Measurements from ENCODE around the gene BAHD1. TPM values are rescaled to one million over a fixed set of nuclear protein-coding genes. Genes with fewer than 3 reads are reported as not detected.

BAHD1 gene
- total and polyA plus RNA-seq, 2 experiments from 2014 or later: 13.9 to 17.2 TPM

DNA sequence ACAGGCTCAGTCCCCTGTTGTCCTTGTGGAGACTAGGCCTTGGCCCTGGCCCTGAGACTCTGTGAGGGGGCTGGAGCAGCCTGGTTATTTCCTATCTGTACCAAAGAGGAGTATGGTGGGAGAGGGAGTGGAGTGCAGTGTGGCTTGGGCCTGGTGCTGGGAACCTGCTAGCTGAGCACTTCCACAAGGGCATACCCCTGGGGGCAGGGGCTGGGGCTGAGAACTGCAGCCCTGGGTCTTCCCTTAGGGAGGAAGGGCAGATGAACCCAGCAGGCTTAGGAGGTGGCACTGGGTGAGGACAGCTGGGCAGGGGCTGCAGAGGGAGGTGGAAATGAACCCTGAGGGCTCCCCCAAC lies 26.5 kb downstream of the BAHD1 start:
- Histone ChIP-seq H2AFZ (no peak overlapping the region), H3K4me1 (ENCODE audit: insufficient read depth) (peaks cover 12% of the 10 kb centered on the region), H3K36me3 (replicated peaks; ENCODE audit: insufficient read depth, low read depth) (no peaks in the 10 kb centered on the region), H4K20me1 (ENCODE audit: insufficient read depth, poor library complexity, severe bottlenecking) (no peaks in the 10 kb centered on the region), H3K4me2 (no peak overlapping the region), H3K9me2 (replicated peaks; ENCODE audit: insufficient read depth) (no peaks in the 10 kb centered on the region), H3K79me2 (peaks cover 3% of the 10 kb centered on the region), H3K4me3 (no peak overlapping the region), H3K27ac (no peak overlapping the region), H3K27me3 (no peaks in the 10 kb centered on the region), H3K9me3 (ENCODE audit: low read depth) (no peaks in the 10 kb centered on the region)
- TF ChIP-seq CTCF (IDR thresholded peaks at IDR 0.05; ENCODE audit: poor library complexity) (no peak), EZH2phosphoT487 (IDR thresholded peaks at IDR 0.05; ENCODE audit: low read depth, severe bottlenecking, unreplicated experiment) (no peak), EZH2 (IDR thresholded peaks at IDR 0.05; ENCODE audit: borderline replicate concordance) (no peak)
- no peak for DNase-seq (ENCODE audit: low spot score)

GRCh38 chr15:40468898-40469331 lies 28.2 kb downstream of the BAHD1 start:
- WGBS (ENCODE audit: low lambda C conversion rate, missing lambda C conversion rate): 91% methylated on average over 4 of the region's 4 CpGs

GRCh38 chr15:40469776-40470390 lies 29.1 kb downstream of the BAHD1 start:
- Histone ChIP-seq H3K9me2 (replicated peaks; ENCODE audit: insufficient read depth) (no peaks in the 10 kb centered on the region), H3K36me3 (replicated peaks; ENCODE audit: insufficient read depth, low read depth) (no peaks in the 10 kb centered on the region), H3K27ac (peak overlapping the region; percentile 86), H3K4me3 (no peak overlapping the region), H4K20me1 (ENCODE audit: insufficient read depth, poor library complexity, severe bottlenecking) (no peaks in the 10 kb centered on the region), H3K4me2 (peak overlapping the region; percentile 100), H3K4me1 (ENCODE audit: insufficient read depth) (peaks cover 13% of the 10 kb centered on the region), H2AFZ (no peak overlapping the region), H3K79me2 (peaks cover 11% of the 10 kb centered on the region), H3K9me3 (ENCODE audit: low read depth) (no peaks in the 10 kb centered on the region), H3K27me3 (no peaks in the 10 kb centered on the region)
- no peak for DNase-seq (ENCODE audit: low spot score)
- no peak for TF ChIP-seq EZH2phosphoT487 (IDR thresholded peaks at IDR 0.05; ENCODE audit: low read depth, severe bottlenecking, unreplicated experiment)
- no peak for TF ChIP-seq CTCF (IDR thresholded peaks at IDR 0.05; ENCODE audit: poor library complexity)
- TF ChIP-seq EZH2 (IDR thresholded peaks at IDR 0.05; ENCODE audit: borderline replicate concordance): no peak
- WGBS (ENCODE audit: low lambda C conversion rate, missing lambda C conversion rate): 81% methylated on average over 7 of the region's 7 CpGs

More at GRCh38 chr15:40468898-40469331, 28.2 kb downstream of the BAHD1 start:
- peaks cover 11% of the 10 kb centered on the region for H3K79me2 ChIP-seq
- no peaks in the 10 kb centered on the region for H3K9me2 ChIP-seq (replicated peaks; ENCODE audit: insufficient read depth)
- TF ChIP-seq EZH2phosphoT487 (IDR thresholded peaks at IDR 0.05; ENCODE audit: low read depth, severe bottlenecking, unreplicated experiment): no peak
- TF ChIP-seq EZH2 (IDR thresholded peaks at IDR 0.05; ENCODE audit: borderline replicate concordance): no peak
- no peak for TF ChIP-seq CTCF (IDR thresholded peaks at IDR 0.05; ENCODE audit: poor library complexity)
- H3K4me1 ChIP-seq (ENCODE audit: insufficient read depth): peaks cover 13% of the 10 kb centered on the region
- H3K4me3 ChIP-seq: no peak overlapping the region
- no peak for DNase-seq (ENCODE audit: low spot score)
- no peak overlapping the region for H2AFZ ChIP-seq
- H3K27ac ChIP-seq: no peak overlapping the region
- no peaks in the 10 kb centered on the region for H3K27me3 ChIP-seq
- no peaks in the 10 kb centered on the region for H3K9me3 ChIP-seq (ENCODE audit: low read depth)
- H3K36me3 ChIP-seq (replicated peaks; ENCODE audit: insufficient read depth, low read depth): no peaks in the 10 kb centered on the region
- H4K20me1 ChIP-seq (ENCODE audit: insufficient read depth, poor library complexity, severe bottlenecking): no peaks in the 10 kb centered on the region
- no peak overlapping the region for H3K4me2 ChIP-seq
